Stromal cell of bone marrow (primary cell): ENCODE results near the gene AGFG1.

Source experiments
- DNase-seq: peaks from one replicate; pipeline ENCODE4 v3.0.0-alpha.2; 2012; ENCODE audit warnings: low read depth

AGFG1 gene

DNA sequence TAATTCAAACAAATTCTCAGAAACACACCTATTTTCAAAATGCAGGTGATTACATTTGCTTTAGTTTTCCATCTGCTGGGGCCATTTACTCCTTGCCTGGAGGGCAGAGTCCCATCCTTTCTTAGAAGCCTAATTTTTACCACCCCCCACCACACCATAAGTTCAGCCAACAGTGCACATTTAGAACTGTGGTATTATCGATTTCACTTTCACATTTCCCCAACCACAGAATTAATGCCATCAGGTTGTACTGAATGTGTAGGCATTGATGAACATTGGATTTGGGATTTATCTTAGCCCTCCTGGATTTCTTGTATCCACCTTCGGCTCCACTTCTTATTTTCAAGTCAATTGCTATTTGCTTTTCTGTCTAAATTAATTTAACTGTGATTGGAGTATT is 138.2 kb downstream of the AGFG1 start:
- DNase-seq, result no peak
